ENCODE results near the gene MZT2A.
"Not testable (repeated sequence)": the region's sequence is repeated elsewhere in the genome, so short reads cannot be mapped to it uniquely, and the experiment has no call there.

MZT2A gene

DNA sequence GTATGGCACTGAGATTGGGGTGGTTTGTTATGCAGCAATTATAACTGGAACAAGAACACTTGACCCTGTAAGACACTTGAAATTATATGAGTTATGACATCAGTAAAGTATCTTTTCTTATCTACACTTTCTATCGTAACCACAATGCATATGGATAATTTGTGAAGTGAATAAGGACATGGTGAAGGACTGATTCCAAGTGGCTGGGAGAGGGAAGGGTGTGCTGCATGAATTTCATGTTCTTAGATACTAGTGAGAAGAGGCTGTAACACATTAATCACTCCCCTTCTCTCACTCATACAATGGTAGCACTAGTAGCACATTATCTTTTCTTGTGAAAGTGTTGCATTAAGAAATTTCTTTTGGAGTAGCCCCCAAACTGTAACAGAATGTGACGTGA is 37.3 kb downstream of the MZT2A start:
- DNase-seq (ENCODE audit: low spot score): not testable (repeated sequence)

- peak; percentile 42 for DNase-seq (ENCODE audit: low spot score)
Observed at GRCh38 chr2:131451265-131451949, 40.8 kb downstream of the MZT2A start.

DNA sequence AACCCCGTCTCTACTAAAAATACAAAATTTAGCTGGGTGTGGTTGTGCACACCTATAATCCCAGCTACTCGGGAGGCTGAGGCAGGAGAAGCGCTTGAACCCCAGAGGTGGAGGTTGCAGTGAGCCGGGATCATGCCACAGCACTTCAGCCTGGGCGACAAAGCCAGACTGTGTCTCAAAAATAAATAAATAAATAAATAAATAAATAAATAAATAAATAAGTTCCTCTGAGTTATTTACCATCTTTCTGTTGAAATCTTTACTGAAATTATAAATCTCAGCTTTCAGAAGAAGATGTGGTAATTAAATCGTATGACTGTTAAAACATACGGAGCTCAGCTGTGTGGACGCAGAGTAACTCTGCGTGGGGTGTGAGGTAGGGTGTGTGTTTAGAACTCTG is 44.2 kb downstream of the MZT2A start:
- DNase-seq (ENCODE audit: low spot score): not testable (repeated sequence)

- DNase-seq (ENCODE audit: low spot score): no peak
Observed at GRCh38 chr2:131445896-131446295, 46.3 kb downstream of the MZT2A start.

- DNase-seq (ENCODE audit: low spot score): not testable (repeated sequence)
Observed at GRCh38 chr2:131445515-131445797, 46.7 kb downstream of the MZT2A start.

DNA sequence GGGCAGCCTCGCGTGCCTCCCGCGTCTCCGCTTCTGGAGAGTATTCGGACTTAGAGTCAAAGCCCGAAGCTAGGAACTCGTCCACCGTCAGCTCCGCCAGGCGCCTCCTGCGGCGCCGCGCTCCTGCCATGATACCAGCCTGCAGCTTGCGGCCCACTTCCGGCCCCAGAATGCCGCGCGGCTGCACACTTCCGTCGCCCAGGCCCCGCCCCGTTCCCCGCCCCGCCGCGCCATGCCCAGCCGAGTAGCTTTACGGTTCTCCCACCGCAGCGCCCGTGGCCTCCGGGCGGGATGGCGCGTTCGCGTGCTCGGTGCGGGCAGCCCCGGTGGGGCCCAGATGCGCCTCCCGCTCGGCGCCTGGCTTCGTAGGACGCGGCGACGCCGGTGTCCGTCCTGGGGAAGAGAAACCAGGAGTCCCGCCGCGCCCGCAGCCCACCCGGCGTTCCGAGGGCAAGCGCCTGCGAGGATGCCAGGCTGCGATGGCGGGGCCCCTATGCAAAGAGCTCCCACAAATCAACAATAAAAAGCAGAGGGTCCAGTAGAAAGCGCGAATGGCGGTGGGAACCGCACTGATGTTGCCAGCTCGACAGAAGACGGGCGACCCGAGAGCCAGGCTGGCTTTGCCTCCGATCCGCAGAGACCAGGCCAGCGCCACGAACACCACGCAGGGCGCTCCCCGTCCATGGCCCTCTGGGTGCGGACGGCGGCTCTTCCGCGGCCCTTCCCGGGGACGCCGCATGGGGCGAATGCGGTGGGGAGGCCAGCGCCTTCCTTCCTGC is 47.3 kb downstream of the MZT2A start:
- DNase-seq (ENCODE audit: low spot score): not testable (repeated sequence)

- not testable (repeated sequence) for DNase-seq (ENCODE audit: low spot score)
Observed at GRCh38 chr2:131440742-131441468, 51.3 kb downstream of the MZT2A start.
